Upper lobe of left lung (tissue), 6 donors: ENCODE results near the gene FASTKD3. TPM values are rescaled to one million over a fixed set of nuclear protein-coding genes. Genes with fewer than 3 reads are reported as not detected.

Experiments
- total RNA-seq, 6 donors: library from RNA; depleted of rRNA in 4 of 6; stranded (reverse); fragments of >200 nt in 4 of 6; gene quantifications; one replicate each; pipeline versions ENCODE4 v1.1.0 to v1.2.1, GENCODE V29; 2016 to 2021
- donor health status: DM: no; HTN: no; CAD: no; lungs with moderate emphysema.
- donor health status: DM: no; HTN: yes; CAD: no; lungs with severe emphysema.

Gene FASTKD3
- total RNA-seq, 6 donors from 2014 or later: 1.6 to 21.0 (median 10.6) TPM

Other genes starting within 250 kb of the FASTKD3 start
- gene CFAP90, start 17.9 kb downstream of the FASTKD3 start, total RNA-seq: 10 to 100 TPM in 1 of 6 donors, 1 to 10 TPM in 4, under 1 TPM in 1; 0.54 to 11.3 (median 6.0) TPM
- gene MTRR, start 117 bp upstream of the FASTKD3 start, total RNA-seq: 100 to 1,000 TPM in 3 of 6 donors, 10 to 100 TPM in 3; 91.1 to 157 (median 105) TPM